Right lobe of liver (tissue), 4 donors: ENCODE data around the gene ABHD6.

Experiments used
- POLR2A ChIP-seq: fragments of 450-650 bp; IDR thresholded peaks from one replicate; pipeline ENCODE4 v1.6.1; 2017; ENCODE audit warnings: antibody characterized with exemption, mild to moderate bottlenecking
- TF ChIP-seq, protein P1 (sequence below), 4 donors: fragments of 200-600 bp in 3 of 4; fragments of 450-650 bp in 1 of 4; IDR thresholded peaks; one replicate each; pipeline versions ENCODE4 v1.5.1 to v1.8.0; 2016 to 2022; ENCODE audit warnings: antibody characterized with exemption in 4 of 4, mild to moderate bottlenecking in 2 of 4
- donor health status: DM: no; HTN: no; CAD: no.
- donor health status: DM: no; HTN: no; CAD: no.
- donor health status: DM: no; HTN: yes; CAD: no.

DNA sequence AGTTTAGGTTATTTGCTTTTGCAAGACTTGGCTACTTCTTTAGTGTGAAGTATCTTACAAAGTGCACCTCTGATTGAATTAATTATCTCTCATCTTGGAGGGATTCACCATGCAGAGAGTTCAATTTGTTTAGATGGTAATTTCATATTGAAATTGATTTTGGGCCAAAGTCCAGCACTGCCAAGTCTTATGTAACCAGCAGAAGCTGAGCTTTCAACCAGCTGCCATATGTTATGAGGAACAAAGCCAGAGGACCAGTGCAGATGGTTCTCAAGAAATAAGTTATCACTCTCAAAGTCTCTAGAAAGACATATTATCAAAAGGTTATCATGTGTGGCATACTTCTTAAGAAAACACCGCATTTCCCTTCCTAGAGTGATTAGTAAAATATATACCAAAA is 29.0 kb downstream of the ABHD6 start:
- no peak for TF ChIP-seq POLR2A
- TF ChIP-seq, protein P1, sequence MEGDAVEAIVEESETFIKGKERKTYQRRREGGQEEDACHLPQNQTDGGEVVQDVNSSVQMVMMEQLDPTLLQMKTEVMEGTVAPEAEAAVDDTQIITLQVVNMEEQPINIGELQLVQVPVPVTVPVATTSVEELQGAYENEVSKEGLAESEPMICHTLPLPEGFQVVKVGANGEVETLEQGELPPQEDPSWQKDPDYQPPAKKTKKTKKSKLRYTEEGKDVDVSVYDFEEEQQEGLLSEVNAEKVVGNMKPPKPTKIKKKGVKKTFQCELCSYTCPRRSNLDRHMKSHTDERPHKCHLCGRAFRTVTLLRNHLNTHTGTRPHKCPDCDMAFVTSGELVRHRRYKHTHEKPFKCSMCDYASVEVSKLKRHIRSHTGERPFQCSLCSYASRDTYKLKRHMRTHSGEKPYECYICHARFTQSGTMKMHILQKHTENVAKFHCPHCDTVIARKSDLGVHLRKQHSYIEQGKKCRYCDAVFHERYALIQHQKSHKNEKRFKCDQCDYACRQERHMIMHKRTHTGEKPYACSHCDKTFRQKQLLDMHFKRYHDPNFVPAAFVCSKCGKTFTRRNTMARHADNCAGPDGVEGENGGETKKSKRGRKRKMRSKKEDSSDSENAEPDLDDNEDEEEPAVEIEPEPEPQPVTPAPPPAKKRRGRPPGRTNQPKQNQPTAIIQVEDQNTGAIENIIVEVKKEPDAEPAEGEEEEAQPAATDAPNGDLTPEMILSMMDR (IDR thresholded peaks at IDR 0.05) = no peak
